ENCODE measurements around the gene NR5A1.

Gene NR5A1

DNA sequence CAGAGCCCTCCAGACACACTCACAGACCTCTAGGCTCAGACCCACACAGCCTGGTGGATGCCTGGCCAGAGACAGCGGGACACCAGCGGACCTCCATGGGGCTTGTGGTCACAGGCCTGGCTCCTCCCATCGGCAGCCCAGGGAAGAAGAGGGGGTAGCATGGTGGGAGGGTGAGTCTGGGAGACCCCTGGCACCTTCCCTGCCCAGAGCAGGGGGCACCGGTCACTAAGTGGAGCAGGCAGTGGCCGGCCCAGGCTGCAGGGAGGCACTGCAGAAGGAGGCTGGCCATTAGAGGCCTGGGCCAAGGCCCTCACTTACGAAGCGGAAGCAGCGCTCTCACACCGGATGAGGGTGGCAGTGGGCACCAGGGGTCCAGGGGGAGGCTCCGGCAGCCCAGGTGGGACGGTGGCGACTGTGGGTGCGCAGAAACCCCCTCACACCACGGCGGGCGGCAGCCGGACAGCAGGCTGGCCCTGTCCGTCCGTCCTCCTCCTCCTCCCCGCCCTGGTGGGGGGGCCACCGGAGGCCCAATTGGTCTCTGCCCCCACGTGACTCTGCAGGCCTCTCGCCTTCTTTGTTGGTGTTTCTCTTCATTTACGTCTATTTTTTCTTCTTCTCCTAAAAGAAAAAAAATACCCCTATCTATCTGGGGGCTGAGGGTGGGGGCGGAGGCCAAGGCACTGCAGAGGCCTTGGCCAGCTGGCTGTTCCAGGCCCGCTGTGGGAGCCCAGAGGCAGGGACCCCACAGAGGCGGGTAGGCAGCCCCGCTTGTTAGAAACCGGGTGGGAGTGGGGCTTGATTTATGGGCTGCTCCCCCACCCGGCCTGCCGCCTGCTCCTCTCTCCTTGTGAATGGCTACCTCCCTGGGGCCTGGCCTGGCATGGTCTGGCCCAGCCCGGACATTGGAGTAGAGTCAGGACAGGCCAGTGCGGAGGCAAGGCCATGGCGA is at the start of gene NR5A1:
Gene NR5A1 (minus strand): TSS at position 469 of the 949 bp plus-strand sequence. CDS start 4,004 bp downstream, outside the sequence.
- no peak for DNase-seq

DNA sequence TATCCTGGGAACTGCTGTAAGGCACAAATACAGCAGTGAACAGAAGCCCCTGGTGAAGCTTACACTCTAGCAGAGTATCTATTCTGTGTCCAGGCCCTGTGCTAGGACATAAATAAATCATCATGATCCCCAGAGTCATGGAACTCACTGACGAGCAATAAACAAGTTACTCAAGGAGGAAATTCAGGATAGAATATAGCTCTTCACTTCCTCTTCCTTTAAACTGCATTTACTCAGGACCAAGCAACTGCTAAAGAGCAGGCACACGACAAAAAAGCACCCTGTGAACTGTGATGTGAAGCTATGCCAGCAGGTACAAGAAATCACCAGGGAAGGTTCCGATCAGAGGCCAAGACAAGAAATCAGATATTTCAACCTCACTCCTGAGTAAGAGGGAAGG is 47.8 kb upstream of the NR5A1 start:
- no peak for DNase-seq

DNA sequence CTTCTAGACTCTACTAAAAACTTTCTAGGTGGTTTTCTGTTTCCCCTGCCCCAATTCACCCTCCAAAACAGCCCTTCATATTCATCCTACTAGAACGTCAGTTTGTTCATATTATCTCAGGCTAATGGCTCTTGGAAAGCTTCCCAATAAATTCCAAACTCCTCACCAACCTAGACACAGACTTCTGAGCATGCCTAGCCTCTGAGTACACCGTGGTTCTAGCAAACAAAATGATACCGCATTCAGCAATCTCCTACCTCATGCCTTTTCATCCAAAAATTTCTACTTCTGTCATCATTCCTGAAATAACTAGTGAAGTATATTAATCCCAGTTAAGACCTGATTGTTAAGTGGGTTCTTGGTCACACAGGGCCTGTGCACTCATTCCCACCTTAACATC is 46.5 kb upstream of the NR5A1 start:
- peak; percentile 83 for DNase-seq

DNA sequence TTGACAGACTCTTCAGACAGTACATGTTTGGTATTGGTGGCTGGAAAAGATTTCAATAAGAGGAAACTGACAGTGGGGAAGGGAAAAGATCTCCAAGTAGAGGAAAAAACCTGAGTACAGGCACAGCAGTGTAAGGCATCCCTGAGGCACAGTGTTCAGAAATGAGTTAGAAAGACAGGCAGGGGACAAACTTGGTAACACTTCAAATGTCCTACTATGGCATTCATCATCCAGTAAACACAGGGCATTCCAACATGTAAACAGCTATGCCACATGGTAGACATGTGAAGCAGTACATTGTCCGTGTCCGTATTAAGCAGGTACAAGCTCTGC is 45.0 kb upstream of the NR5A1 start:
- DNase-seq: no peak

DNA sequence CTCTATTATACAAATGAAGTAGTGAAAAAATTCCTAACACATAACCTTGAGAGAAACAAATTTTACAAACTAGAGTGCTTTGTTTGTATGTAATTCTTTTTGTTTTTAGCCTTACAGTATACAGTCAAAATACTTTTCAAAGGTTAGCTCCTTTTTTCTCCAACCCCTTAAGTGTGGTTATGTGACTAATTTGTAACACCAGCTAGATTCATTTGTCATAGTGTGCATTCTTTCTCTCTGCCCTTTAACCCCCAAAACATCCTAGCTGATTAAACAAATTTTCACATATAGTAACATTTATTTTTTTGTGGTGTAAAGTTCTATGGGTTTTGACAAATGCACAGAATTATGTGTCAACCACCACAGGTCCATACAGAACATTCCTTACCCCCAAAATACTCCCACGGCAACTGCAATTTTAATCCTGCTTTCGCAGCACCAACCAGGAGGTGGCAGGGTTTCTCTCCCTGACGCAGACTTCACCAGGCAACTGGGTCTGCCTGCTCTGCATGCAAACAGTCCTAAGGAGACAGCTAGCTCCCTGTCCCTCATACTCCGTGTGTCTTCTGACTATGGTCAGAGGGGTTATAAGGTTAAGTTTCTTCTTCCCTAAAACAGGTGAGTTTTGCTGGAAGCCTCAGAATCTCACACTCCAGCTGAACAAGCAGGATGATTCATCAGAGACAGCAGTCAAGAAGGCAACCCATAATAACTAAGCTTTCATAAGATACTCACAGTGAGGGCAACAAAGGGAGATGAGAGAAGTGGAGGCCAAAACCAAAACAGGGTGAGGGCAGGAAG is 44.5 kb upstream of the NR5A1 start:
- DNase-seq: peak; percentile 64

DNA sequence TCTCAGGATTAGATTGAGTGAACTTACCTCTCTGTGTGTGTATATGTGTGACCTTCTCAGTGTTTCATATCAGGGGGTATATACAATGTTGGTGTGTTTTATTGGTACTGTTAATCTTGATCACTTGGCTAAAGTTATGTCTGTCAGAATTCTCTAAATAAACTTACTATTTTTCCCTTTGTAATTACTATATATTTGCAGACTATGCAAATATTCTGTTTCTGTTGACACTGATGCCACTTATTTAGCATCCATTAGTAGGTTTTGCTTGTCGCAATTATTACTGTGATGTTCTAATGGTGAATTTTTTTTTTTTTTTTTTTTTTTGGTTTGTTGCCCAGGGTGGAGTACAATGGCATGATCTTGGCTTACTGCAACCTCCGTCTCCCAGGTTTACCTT is 42.9 kb upstream of the NR5A1 start:
- no peak for DNase-seq

DNA sequence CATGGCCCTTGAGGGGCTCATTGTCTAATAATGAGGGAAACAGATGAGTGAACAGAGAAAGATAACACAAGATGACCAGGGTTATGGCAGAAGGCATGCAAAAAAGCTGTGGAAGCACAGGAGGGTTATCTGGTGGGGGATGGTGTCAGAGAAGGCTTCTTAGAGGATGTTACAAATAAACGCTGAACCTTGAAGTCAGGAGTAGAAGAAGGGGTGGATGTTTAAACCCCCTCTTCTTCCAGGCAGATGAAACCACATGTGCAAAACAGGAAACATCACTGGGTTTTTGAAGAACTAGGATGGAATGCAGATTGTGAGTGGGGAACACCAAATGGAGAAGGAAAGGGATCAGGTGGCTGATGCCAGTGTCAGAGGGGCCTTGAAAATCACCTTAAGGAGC is 41.8 kb upstream of the NR5A1 start:
- DNase-seq: no peak

DNA sequence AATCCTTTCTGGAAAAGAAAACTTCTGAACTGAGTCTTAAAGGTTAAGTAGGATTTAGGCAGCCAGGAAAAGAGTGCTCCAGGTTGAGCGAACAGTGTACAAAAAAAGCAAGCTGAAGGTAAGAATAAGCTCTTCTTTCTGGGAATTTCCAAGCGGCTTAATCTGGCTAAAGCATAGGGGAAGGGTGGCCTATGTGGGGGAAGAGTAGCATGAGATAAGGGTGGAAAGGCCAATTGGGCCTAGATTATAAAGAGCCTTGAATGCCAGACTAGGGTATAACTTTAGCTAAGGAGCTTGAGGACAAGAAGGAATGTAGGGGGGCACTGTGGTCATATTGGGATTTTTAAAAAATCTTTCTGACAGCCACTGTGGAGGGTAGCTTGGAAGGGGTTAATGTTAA is 37.3 kb upstream of the NR5A1 start:
- DNase-seq: no peak

DNA sequence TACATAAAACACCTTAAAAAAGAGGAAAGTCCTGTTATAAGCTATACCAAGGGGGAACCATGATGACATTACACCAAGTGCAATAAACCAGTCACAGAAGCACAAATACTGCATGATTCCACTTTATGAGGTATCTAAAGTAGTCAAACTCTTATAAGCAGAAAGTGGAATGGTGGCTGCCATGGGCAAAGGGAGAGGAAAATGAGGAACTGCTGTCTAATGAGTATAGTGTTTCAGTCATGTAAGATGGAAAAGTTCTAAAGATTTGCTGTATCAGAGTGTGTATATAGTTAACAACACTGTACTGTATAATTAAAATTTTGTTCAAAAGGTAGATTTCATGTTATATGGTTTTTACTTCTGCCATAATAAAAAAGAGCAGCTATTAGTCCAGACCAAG is 34.6 kb upstream of the NR5A1 start:
- no peak for DNase-seq

DNA sequence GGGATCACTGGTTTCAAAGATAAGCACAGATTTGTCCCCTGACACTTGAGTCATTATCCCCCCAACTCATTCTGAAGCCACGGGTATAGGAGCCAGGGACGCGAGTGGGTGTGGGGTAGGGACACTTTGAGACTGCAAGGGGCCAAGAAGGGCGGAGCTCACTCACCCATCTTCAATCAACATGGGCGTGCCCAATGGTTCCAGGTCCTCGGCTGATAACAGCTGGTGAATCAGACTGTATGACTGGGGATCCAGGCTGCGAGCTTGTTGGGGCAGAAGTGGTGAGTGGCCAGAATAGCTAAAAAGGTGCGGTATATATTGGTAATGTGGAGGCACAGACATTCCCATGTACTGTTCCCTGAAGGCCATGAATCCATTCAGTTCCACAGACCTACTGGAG is 30.7 kb upstream of the NR5A1 start:
- no peak for DNase-seq

DNA sequence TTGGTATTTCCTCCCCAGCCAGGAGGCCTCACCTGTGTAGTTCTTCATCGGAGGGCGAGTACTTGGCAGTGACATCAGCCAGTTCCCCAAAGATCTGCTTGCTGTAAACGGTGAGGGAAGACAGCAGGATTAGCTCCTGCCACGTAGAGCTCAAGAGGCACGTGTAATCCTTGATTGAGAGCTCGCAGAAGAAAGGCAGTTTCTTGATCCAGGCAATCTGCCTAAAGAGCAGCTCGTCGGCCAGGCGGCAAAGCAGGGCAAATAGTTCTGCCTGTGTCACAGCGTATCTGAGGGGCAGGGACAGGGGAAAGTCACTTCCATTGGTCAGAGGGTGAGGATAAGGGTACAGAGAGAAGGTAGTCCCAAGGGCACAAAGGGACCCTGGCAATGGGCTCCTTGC is 28.6 kb upstream of the NR5A1 start:
- DNase-seq: no peak

DNA sequence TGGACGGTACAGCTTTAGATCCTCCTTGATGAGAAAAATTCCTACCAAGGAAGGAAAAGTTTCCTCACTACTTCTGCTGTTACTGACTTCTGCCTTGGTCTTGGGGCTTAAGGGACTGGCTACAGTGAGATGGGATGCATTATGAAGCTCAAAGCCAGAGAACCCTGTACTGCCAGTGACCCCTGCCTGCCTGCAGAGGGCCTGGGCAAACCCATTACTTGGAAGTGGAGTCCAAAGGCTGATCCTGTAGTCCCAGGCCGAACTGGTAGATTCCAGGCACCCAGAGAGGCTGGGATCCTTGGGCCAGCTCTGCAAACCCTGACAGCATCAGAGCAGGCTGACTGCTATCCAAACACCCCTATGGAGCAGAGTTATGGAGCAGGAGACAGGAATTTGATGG is 25.7 kb upstream of the NR5A1 start:
- DNase-seq: no peak

DNA sequence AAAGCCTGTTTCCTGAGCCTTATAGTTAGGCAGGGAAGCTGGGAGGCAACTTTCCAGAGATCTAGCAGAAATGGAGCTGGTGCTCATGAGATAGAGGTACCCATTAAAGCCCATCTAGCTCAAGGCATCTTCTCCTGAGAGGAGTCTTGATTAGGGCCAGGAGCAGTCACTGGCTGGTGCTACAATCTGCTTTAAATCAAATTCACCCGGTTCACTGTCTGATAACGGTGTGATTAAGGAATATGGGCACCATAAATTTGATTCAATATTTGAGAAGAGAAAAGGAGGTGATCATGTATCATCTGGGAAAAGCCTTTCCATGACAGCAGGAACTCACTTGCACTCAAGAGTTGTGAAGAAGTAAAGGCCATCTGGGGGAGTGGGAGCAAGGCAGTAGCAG is 23.9 kb upstream of the NR5A1 start:
- no peak for DNase-seq

DNA sequence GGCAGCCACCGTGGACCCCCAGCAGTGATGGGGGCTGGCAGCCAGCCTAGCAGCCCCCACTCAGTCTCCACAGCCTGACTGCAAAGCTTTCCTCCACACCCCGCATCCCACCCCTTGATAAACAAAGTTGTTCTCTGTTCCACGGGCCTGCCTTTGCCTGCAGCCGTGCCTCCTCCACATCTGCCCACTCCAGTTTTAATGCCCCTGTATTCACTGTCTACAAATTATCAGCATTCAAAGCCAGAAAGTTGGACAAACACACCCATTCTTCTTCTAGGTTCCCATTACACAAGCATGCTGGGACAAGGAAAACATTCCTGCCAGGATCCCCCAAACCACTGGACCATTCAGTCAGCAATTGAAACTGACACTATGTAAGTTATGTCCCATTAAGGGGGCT is 23.0 kb upstream of the NR5A1 start:
- no peak for DNase-seq

DNA sequence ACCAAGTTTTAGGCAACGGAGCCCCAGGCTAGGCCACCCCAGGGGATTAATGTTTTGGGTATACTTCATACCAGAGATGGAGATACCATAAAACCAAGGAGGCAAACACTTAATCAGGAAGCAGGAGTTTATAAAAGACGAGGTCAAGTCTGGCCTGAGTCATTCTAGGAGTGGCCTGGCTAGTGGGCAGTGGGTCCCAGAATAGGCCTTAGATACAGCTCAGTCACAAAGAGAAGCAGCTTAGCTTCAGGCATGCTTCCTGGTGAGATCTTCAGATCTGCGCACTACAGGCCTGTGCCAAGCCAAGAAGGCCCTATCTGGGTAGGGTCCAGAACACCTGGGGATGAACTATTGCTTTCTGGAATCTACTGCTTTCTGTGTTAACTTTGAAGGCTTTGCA is 20.6 kb upstream of the NR5A1 start:
- peak; percentile 37 for DNase-seq

DNA sequence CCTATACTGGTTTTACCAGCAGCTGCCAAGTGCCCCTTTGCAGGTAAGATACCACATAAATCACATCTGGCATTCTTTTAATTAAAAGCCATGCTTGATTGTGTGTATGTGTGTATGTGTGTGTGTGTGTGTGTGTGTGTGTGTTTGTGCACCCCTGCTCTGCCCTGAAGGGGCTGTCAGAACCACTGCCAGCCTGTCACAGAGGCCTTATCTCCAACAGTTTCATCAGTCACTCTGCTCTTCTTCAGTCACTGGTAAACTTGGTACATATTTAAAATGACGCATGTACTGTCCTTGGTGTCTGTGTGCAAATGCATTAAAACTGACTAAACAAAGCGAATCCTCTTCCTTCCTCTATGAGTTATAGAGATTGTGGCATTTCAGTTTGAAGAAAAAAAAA is 19.0 kb upstream of the NR5A1 start:
- no peak for DNase-seq

DNA sequence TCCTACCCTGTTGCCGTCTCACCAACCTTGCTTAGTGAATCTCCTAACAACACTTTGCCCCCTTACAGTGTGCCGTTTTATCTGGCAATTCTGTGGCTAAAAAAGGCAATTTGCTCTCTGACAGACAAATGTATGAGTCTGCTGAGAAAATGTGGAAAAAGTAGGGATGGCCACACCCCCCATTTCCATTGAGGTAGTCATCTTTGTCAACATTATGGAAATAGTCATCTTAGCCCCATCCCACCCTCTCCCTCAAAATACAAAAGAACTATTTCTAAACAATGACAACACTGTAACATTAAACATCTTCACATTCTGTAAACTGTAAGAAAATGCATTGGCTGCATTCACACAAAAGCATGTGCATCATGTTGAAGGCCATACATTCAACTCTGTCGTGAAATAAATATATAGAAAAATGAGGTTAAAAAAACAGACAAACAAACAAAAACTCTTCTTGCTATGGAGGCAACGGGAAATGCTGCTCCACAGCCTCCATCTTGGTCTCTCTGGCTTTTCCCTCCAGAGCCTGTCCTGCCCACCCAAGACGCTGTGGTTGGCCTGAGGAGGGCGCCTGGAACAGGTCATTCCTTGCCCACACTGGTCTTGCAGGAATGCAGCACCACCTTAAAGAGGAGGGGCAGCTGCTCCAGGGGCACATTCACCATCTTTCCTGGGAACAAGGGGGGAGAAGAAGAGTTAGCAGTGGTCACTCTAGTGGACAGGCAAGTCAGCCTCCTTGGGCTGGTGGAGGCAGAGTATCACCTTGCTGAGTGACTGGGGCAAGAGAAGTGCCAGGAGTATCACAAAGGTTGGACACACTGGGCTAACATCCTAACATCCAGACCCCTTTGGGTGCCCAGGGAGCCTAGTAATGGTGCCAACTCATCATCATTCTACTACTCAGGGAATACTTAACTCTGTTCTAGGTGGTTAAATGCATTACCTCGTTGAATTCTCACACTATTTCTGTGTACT is 15.2 kb upstream of the NR5A1 start:
- no peak for DNase-seq

DNA sequence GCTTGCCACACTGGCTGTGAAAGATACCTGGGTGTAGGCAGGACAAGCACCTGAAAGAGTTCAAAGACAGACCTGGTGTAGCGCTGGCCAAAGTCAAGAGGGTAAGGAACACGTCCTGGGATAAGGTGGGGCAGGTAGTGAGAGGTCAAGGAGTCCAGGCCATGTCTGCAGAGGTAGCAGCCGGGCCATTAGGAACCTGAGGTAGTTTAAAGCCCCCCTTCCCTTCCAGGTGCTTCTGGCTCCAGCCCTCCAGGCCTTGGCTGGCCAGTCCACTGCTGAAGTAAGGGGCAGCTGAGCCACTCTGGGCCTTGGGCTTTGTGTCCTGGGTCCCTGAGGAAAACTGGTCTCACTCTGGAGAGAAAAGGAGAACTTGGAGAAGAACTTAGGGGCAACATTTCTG is 13.9 kb upstream of the NR5A1 start:
- no peak for DNase-seq

DNA sequence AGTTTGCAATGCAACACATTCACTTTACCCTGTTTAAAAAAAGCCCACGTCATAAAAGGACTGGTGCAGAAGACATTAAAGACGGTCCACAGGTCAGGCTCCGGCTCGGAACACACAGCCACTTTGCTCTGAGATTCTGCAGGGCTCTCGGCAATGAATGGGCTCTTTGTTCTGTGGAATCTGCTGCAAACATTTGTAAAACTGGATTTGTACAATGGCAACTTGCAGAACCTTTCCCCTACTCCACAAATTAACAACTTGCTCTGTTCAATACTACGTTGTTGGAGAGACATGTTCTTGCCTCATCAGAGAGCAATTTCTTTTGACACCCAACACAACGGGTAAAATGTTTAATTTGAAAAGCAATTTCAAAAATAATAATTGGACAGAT is 13.0 kb upstream of the NR5A1 start:
- DNase-seq: no peak

DNA sequence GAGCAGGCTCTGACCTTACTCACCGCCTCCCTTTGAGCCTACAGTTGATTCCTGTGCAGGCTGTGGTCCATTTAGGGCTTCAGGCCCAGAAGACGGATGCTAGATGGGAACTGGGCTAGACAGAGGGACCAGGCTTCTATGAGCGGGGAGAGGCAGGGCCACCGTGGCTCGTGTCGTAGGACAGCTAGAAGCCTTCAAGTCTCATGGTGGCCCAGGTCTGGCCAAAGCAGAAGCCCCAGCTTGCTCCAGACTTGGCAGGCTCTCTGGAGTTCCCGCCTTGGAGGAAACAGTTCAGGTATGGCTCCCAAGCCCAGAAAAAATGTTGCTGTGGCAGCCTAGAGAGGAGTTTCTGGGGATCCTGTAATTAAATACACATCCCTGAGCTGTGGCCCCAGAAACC is 10.9 kb upstream of the NR5A1 start:
- DNase-seq: no peak

DNA sequence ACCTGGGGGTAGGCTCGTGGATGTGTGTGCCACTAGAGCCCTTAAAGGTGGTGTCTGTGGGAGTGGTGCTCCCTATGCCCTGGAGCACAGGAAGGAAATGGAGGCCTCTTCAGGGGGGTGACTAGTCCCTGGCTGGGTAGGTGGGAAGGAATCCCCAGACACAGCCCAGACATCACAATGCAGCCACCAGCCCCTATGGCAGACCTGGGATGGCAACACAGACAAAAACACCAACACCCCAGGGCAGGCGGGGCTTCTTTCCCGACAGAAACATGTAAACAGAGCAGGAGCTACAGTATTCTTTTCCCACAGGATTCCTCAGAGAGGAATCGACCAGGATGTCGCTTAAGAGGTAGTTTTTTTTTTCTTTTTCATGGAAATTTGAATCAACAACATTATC is 10.4 kb upstream of the NR5A1 start:
- DNase-seq: no peak

DNA sequence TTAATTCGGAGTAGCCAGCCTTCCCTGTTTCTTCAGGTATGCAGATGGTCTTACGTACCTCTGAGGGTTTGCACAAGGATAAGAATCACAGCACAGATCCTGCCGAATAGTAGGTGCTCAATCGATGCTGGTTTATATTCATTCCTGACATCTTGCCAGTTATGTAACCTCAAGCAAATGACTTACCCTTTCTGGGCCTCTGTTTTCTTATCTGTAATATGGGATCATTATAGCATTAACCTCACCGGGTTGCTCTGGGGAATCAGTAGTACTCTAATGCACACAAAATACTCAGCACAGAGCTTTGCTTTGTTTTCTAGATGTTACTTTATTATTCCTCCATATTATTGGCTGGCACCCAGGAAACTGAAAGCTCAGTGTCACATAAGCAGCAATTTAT is 7.7 kb upstream of the NR5A1 start:
- no peak for DNase-seq

DNA sequence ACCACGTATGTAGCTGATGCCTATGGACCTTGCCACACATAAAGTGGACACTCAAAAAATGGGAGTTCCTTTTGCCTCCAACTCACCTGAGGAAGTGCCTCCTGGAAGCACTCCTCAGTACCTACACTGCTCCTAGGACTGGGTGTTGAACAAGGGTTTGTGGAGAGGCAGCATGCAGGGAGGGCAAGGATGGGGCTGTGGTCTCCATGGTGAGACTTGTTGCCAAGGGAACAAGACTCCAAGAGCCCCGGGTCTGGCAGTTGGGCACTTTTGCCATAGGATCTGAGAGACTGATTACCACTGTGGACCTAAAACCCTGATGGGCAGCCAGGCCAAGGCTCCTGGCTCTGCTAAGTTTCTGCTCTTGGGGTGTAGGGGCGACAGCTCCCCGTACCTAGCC is 6.9 kb upstream of the NR5A1 start:
- no peak for DNase-seq
